ENCODE data around the gene TECTA.

TECTA gene

GRCh38 chr11:121206810-121207209 is 105.8 kb downstream of the TECTA start:
- Mint-ChIP-seq H3K4me3 (no peak overlapping the region), H3K27ac (no peak overlapping the region), H3K9me3 (no peaks in the 10 kb centered on the region), H3K36me3 (no peaks in the 10 kb centered on the region), H3K4me1 (no peaks in the 10 kb centered on the region), H3K27me3 (no peaks in the 10 kb centered on the region)
- CTCF ChIA-PET: interaction anchor here (2.1 kb wide), 1 partner anchor 13 kb away, joined by 5 read pairs; no protein-coding TSS in a partner anchor
- no peak for DNase-seq

- no peak for DNase-seq
- no peaks in the 10 kb centered on the region for H3K9me3 Mint-ChIP-seq
- CTCF ChIA-PET: interaction anchor here (2.1 kb wide), 1 partner anchor 13 kb away, joined by 5 read pairs; no protein-coding TSS in a partner anchor
Observed at GRCh38 chr11:121207485-121208115, 106.6 kb downstream of the TECTA start.

GRCh38 chr11:121210445-121211080 is 109.5 kb downstream of the TECTA start:
- no peaks in the 10 kb centered on the region for H3K9me3 Mint-ChIP-seq
- no peaks in the 10 kb centered on the region for H3K36me3 Mint-ChIP-seq
- CTCF ChIA-PET: no interaction called here
- H3K27me3 Mint-ChIP-seq: peaks cover 13% of the 10 kb centered on the region
- H3K4me3 Mint-ChIP-seq: no peak overlapping the region
- no peak for DNase-seq
- peaks cover 2% of the 10 kb centered on the region for H3K4me1 Mint-ChIP-seq
- H3K27ac Mint-ChIP-seq: no peak overlapping the region

More at GRCh38 chr11:121207485-121208115, 106.6 kb downstream of the TECTA start:
- H3K4me1 Mint-ChIP-seq: peaks cover 2% of the 10 kb centered on the region
- H3K27ac Mint-ChIP-seq: no peak overlapping the region
- peaks cover 3% of the 10 kb centered on the region for H3K27me3 Mint-ChIP-seq
- H3K4me3 Mint-ChIP-seq: no peak overlapping the region
- H3K36me3 Mint-ChIP-seq: no peaks in the 10 kb centered on the region

GRCh38 chr11:121211626-121212025 is 110.6 kb downstream of the TECTA start:
- Mint-ChIP-seq H3K27me3 (peaks cover 13% of the 10 kb centered on the region), H3K27ac (no peak overlapping the region), H3K36me3 (no peaks in the 10 kb centered on the region), H3K4me1 (peaks cover 2% of the 10 kb centered on the region), H3K9me3 (no peaks in the 10 kb centered on the region), H3K4me3 (no peak overlapping the region)
- DNase-seq: no peak
- CTCF ChIA-PET: interaction anchor here (2.1 kb wide), 1 partner anchor 17 kb away, joined by 9 read pairs; no protein-coding TSS in a partner anchor

- CTCF ChIA-PET: interaction anchor here (0.6 to 2.1 kb wide), 2 partner anchors 12 to 18 kb away, joined by 3 to 9 read pairs; no protein-coding TSS in a partner anchor
- peaks cover 17% of the 10 kb centered on the region for H3K27me3 Mint-ChIP-seq
- no peak overlapping the region for H3K27ac Mint-ChIP-seq
- H3K9me3 Mint-ChIP-seq: no peaks in the 10 kb centered on the region
- H3K4me3 Mint-ChIP-seq: no peak overlapping the region
- peaks cover 2% of the 10 kb centered on the region for H3K4me1 Mint-ChIP-seq
- no peaks in the 10 kb centered on the region for H3K36me3 Mint-ChIP-seq
- DNase-seq: no peak
Observed at GRCh38 chr11:121212536-121213361, 111.7 kb downstream of the TECTA start.

- no peak overlapping the region for H3K27ac Mint-ChIP-seq
- DNase-seq: no peak
- H3K4me3 Mint-ChIP-seq: no peak overlapping the region
- H3K36me3 Mint-ChIP-seq: no peaks in the 10 kb centered on the region
- peaks cover 2% of the 10 kb centered on the region for H3K4me1 Mint-ChIP-seq
- no peaks in the 10 kb centered on the region for H3K9me3 Mint-ChIP-seq
- peaks cover 17% of the 10 kb centered on the region for H3K27me3 Mint-ChIP-seq
- CTCF ChIA-PET: interaction anchor here (0.6 to 2.1 kb wide), 2 partner anchors 13 to 19 kb away, joined by 3 to 9 read pairs; no protein-coding TSS in a partner anchor
Observed at GRCh38 chr11:121213362-121213893, 112.4 kb downstream of the TECTA start.

GRCh38 chr11:121214861-121215260 is 113.8 kb downstream of the TECTA start:
- Mint-ChIP-seq H3K27ac (no peak overlapping the region), H3K4me3 (no peak overlapping the region), H3K4me1 (peaks cover 2% of the 10 kb centered on the region), H3K36me3 (no peaks in the 10 kb centered on the region), H3K27me3 (peaks cover 18% of the 10 kb centered on the region), H3K9me3 (no peaks in the 10 kb centered on the region)
- DNase-seq: no peak
- CTCF ChIA-PET: no interaction called here

GRCh38 chr11:121221496-121222200 is 120.6 kb downstream of the TECTA start:
- no peak overlapping the region for H3K4me3 Mint-ChIP-seq
- H3K9me3 Mint-ChIP-seq: no peaks in the 10 kb centered on the region
- no peaks in the 10 kb centered on the region for H3K36me3 Mint-ChIP-seq
- no peak overlapping the region for H3K27ac Mint-ChIP-seq
- CTCF ChIA-PET: no interaction called here
- no peak for DNase-seq
- H3K4me1 Mint-ChIP-seq: no peaks in the 10 kb centered on the region
- peaks cover 14% of the 10 kb centered on the region for H3K27me3 Mint-ChIP-seq

GRCh38 chr11:121223161-121223560 is 122.1 kb downstream of the TECTA start:
- Mint-ChIP-seq H3K27me3 (peaks cover 10% of the 10 kb centered on the region), H3K4me3 (no peak overlapping the region), H3K4me1 (no peaks in the 10 kb centered on the region), H3K27ac (no peak overlapping the region), H3K9me3 (no peaks in the 10 kb centered on the region), H3K36me3 (no peaks in the 10 kb centered on the region)
- no peak for DNase-seq
- CTCF ChIA-PET: no interaction called here

GRCh38 chr11:121225382-121225781 is 124.3 kb downstream of the TECTA start:
- H3K36me3 Mint-ChIP-seq: no peaks in the 10 kb centered on the region
- CTCF ChIA-PET: interaction anchor here (1.4 kb wide), 1 partner anchor 30 kb away, joined by 3 read pairs; no protein-coding TSS in a partner anchor
- no peaks in the 10 kb centered on the region for H3K4me1 Mint-ChIP-seq
- H3K27me3 Mint-ChIP-seq: peaks cover 15% of the 10 kb centered on the region
- no peak overlapping the region for H3K4me3 Mint-ChIP-seq
- H3K9me3 Mint-ChIP-seq: no peaks in the 10 kb centered on the region
- H3K27ac Mint-ChIP-seq: no peak overlapping the region
- no peak for DNase-seq

GRCh38 chr11:121226415-121227263 is 125.6 kb downstream of the TECTA start:
- no peak for DNase-seq
- Mint-ChIP-seq H3K27me3 (peaks cover 24% of the 10 kb centered on the region), H3K4me3 (no peak overlapping the region), H3K9me3 (no peaks in the 10 kb centered on the region), H3K4me1 (no peaks in the 10 kb centered on the region), H3K36me3 (no peaks in the 10 kb centered on the region), H3K27ac (no peak overlapping the region)
- CTCF ChIA-PET: interaction anchor here (1.4 kb wide), 1 partner anchor 32 kb away, joined by 3 read pairs; no protein-coding TSS in a partner anchor

GRCh38 chr11:121228851-121229250 is 127.8 kb downstream of the TECTA start:
- H3K36me3 Mint-ChIP-seq: no peaks in the 10 kb centered on the region
- H3K27ac Mint-ChIP-seq: no peak overlapping the region
- peaks cover 24% of the 10 kb centered on the region for H3K27me3 Mint-ChIP-seq
- H3K4me1 Mint-ChIP-seq: no peaks in the 10 kb centered on the region
- no peak for DNase-seq
- H3K4me3 Mint-ChIP-seq: no peak overlapping the region
- no peaks in the 10 kb centered on the region for H3K9me3 Mint-ChIP-seq
- CTCF ChIA-PET: no interaction called here

All from activated naive CD4-positive, alpha-beta T cell treated with anti-CD3 and anti-CD28 coated beads, Interleukin-2, amount 10 ng/mL, durations not matched to agents 7 days and 5 days (primary cell).